PC-9 (cell line): Measurements from ENCODE around the gene GUK1. TPM values are rescaled to one million over a fixed set of nuclear protein-coding genes. Genes with fewer than 3 reads are reported as not detected.

Source experiments
- BruUV-seq: library from RNA; stranded (reverse); fragments of 400-500 nt; replicated peaks from 2 replicates; lab custom pipeline; 2021; lab: Mats Ljungman, UMichigan
- CTCF ChIA-PET: fragments of 300-600 bp; sonication (Branson Sonifier 250); formaldehyde crosslinking; loops from one replicate; lab custom pipeline; 2022; ENCODE audit warnings: antibody characterized with exemption; lab: Charles Lee
- POLR2A ChIA-PET: fragments of 300-600 bp; sonication (Branson Sonifier 250); formaldehyde crosslinking; loops from one replicate; lab custom pipeline; 2022; ENCODE audit warnings: antibody characterized with exemption; ENCODE audit not compliant: unreplicated experiment; lab: Charles Lee
- DNase-seq, 2 experiments: peaks; one replicate each; pipeline versions ENCODE4 v3.0.0 to v3.0.0-alpha.2; 2015 to 2022; ENCODE audit warnings: mixed read lengths in 1 of 2
- H2AFZ ChIP-seq: fragments of 200-600 bp; sonication (generic); 2 replicates; pipeline ENCODE4 v1.8.1; 2017; ENCODE audit warnings: antibody characterized with exemption
- H3F3A ChIP-seq: fragments of 200-600 bp; sonication (generic); 2 replicates; pipeline ENCODE4 v1.8.1; 2017; ENCODE audit warnings: antibody characterized with exemption, mild to moderate bottlenecking, low read depth; ENCODE audit not compliant: insufficient read depth
- H3K27ac ChIP-seq: fragments of 200-600 bp; sonication (generic); 2 replicates; pipeline ENCODE4 v1.6.1; 2016; ENCODE audit warnings: mixed run types
- H3K27me3 ChIP-seq: fragments of 200-600 bp; sonication (generic); 2 replicates; pipeline ENCODE4 v1.6.1; 2016; ENCODE audit warnings: low read depth, mixed run types; ENCODE audit not compliant: insufficient read depth
- H3K36me3 ChIP-seq: fragments of 200-600 bp; sonication (generic); 2 replicates; pipeline ENCODE4 v1.6.1; 2016; ENCODE audit warnings: low read depth, mixed run types
- H3K4me1 ChIP-seq: fragments of 200-600 bp; sonication (generic); replicated peaks from 2 replicates; pipeline ENCODE4 v1.6.1; 2016; ENCODE audit warnings: mixed run types; ENCODE audit not compliant: insufficient read depth
- H3K4me2 ChIP-seq: fragments of 200-600 bp; sonication (generic); 2 replicates; pipeline ENCODE4 v1.6.1; 2017; ENCODE audit warnings: mixed run types
- H3K4me3 ChIP-seq: fragments of 200-600 bp; sonication (generic); 2 replicates; pipeline ENCODE4 v1.6.1; 2016; ENCODE audit warnings: mixed run types
- H3K79me2 ChIP-seq: fragments of 200-600 bp; sonication (generic); 2 replicates; pipeline ENCODE4 v1.6.1; 2017; ENCODE audit warnings: low read depth, mixed run types
- H3K9me2 ChIP-seq: fragments of 200-600 bp; sonication (generic); 2 replicates; pipeline ENCODE4 v1.8.1; 2017; ENCODE audit warnings: mild to moderate bottlenecking; ENCODE audit not compliant: insufficient read depth
- H3K9me3 ChIP-seq: fragments of 200-600 bp; sonication (generic); 2 replicates; pipeline ENCODE4 v1.8.1; 2016; ENCODE audit warnings: low read depth; ENCODE audit not compliant: insufficient read depth
- H4K20me1 ChIP-seq: fragments of 200-600 bp; sonication (generic); 2 replicates; pipeline ENCODE4 v1.8.1; 2017; ENCODE audit not compliant: insufficient read depth
- CTCF ChIP-seq: fragments of 200-600 bp; sonication (generic); conservative IDR thresholded peaks from 2 replicates; pipeline ENCODE4 v1.6.1; 2017; ENCODE audit warnings: mixed run types, antibody characterized with exemption, mild to moderate bottlenecking, moderate library complexity
- EZH2 ChIP-seq: fragments of 200-600 bp; sonication (generic); IDR thresholded peaks from 2 replicates; pipeline ENCODE4 v1.8.0; 2017; ENCODE audit warnings: antibody characterized with exemption, low read depth
- intact Hi-C: fragments of 100-400 bp; cut with micrococcal nuclease; formaldehyde crosslinking; loops from one replicate; pipeline ENCODE4 v1.10.0; 2022; ENCODE audit not compliant: unreplicated experiment
- total RNA-seq: library from RNA; stranded (reverse); gene quantifications from 2 replicates; pipeline ENCODE4 v1.2.3, GENCODE V29; 2021

Gene GUK1
- total RNA-seq, 1 experiment from 2014 or later: 239 TPM

- ChIA-PET CTCF (no interaction called here), POLR2A (no interaction called here)
- no peak overlapping the region for H2AFZ ChIP-seq
- no peaks in the 10 kb centered on the region for H3K4me1 ChIP-seq
- H3K36me3 ChIP-seq: no peaks in the 10 kb centered on the region
- no peaks in the 10 kb centered on the region for H3F3A ChIP-seq
- BruUV-seq: no TSS peak
- TF ChIP-seq CTCF (no peak), EZH2 (no peak)
- H3K9me2 ChIP-seq: no peaks in the 10 kb centered on the region
- no peaks in the 10 kb centered on the region for H3K27me3 ChIP-seq
- H4K20me1 ChIP-seq: no peaks in the 10 kb centered on the region
- no peak for DNase-seq
- H3K9me3 ChIP-seq: no peaks in the 10 kb centered on the region
- H3K4me3 ChIP-seq: no peak overlapping the region
- H3K4me2 ChIP-seq: no peak overlapping the region
- H3K27ac ChIP-seq: no peak overlapping the region
- intact Hi-C loops: no loop called here
- H3K79me2 ChIP-seq: no peaks in the 10 kb centered on the region
Measured at GRCh38 chr1:228152097-228152917, 12.2 kb downstream of the GUK1 start.

GRCh38 chr1:228152918-228153258 is 12.8 kb downstream of the GUK1 start:
- TF ChIP-seq EZH2: no peak
- no peak for TF ChIP-seq CTCF
- Histone ChIP-seq H3K79me2 (no peaks in the 10 kb centered on the region), H3K4me2 (no peak overlapping the region), H3F3A (no peaks in the 10 kb centered on the region), H4K20me1 (no peaks in the 10 kb centered on the region), H3K9me2 (no peaks in the 10 kb centered on the region), H3K27me3 (no peaks in the 10 kb centered on the region), H3K4me3 (no peak overlapping the region), H3K4me1 (no peaks in the 10 kb centered on the region), H3K9me3 (no peaks in the 10 kb centered on the region), H3K36me3 (no peaks in the 10 kb centered on the region), H2AFZ (no peak overlapping the region), H3K27ac (no peak overlapping the region)
- BruUV-seq: TSS peak; percentile 11
- intact Hi-C loops: no loop called here
- no peak for DNase-seq
- ChIA-PET POLR2A (no interaction called here), CTCF (no interaction called here)

- ChIA-PET CTCF (interaction anchor here (0.6 kb wide), 1 partner anchor 15 kb away, joined by 3 read pairs; no protein-coding TSS in a partner anchor), POLR2A (interaction anchor here (0.6 kb wide), 1 partner anchor 29 kb away, joined by 4 read pairs; no protein-coding TSS in a partner anchor)
- Histone ChIP-seq H2AFZ (no peak overlapping the region), H3K79me2 (no peaks in the 10 kb centered on the region), H3K9me2 (no peaks in the 10 kb centered on the region), H3K36me3 (no peaks in the 10 kb centered on the region), H4K20me1 (no peaks in the 10 kb centered on the region), H3K4me3 (no peak overlapping the region), H3K9me3 (no peaks in the 10 kb centered on the region), H3F3A (no peaks in the 10 kb centered on the region), H3K27ac (no peak overlapping the region), H3K27me3 (no peaks in the 10 kb centered on the region), H3K4me1 (no peaks in the 10 kb centered on the region), H3K4me2 (no peak overlapping the region)
- no peak for TF ChIP-seq EZH2
- no TSS peak for BruUV-seq
- intact Hi-C loops: no loop called here
- DNase-seq: no peak
Measured at GRCh38 chr1:228154021-228154669, 14.1 kb downstream of the GUK1 start.
